Endothelial cell of umbilical vein (primary cell): Measurements from ENCODE around the gene PFKFB3. TPM values are rescaled to one million over a fixed set of nuclear protein-coding genes. Genes with fewer than 3 reads are reported as not detected.

Experiments used
- BruUV-seq: library from RNA; stranded (reverse); fragments of 400-500 nt; replicated peaks from 2 replicates; lab custom pipeline; 2021; lab: Mats Ljungman, UMichigan
- CTCF ChIA-PET: fragments of 300-600, 350-600 bp; sonication (Branson Sonifier 250); formaldehyde crosslinking; loops from one replicate; lab custom pipeline; 2021; ENCODE audit warnings: antibody characterized with exemption, inconsistent platforms; lab: Charles Lee
- POLR2A ChIA-PET: fragments of 300-600, 350-600 bp; sonication (Branson Sonifier 250); formaldehyde crosslinking; loops from one replicate; lab custom pipeline; 2021; ENCODE audit warnings: antibody characterized with exemption, inconsistent platforms; lab: Charles Lee
- DNase-seq: peaks from one replicate; pipeline ENCODE4 v3.0.0-alpha.2; 2011; ENCODE audit warnings: low read depth, low spot score
- FAIRE-seq: peaks from 2 replicates; lab custom pipeline; 2011; peaks lifted over from hg19 to GRCh38; lab: Jason Lieb, UNC
- H2AFZ ChIP-seq: 2 replicates; pipeline ENCODE4 v1.6.0; 2012; ENCODE audit warnings: low read depth, low read length, control low read depth, inconsistent platforms
- H3K27ac ChIP-seq: 2 replicates; pipeline ENCODE4 v1.5.1; 2011; ENCODE audit warnings: low read depth, mild to moderate bottlenecking, control low read depth, low read length, moderate library complexity; ENCODE audit not compliant: insufficient read depth
- H3K27me3 ChIP-seq, 2 experiments: 2 replicates each; pipeline versions ENCODE4 v1.6.0 to v1.6.1; 2011; ENCODE audit warnings: low read length in 2 of 2, mixed read lengths in 1 of 2; ENCODE audit not compliant: control insufficient read depth in 2 of 2, insufficient read depth in 2 of 2
- H3K36me3 ChIP-seq, 2 experiments: 2 replicates in 1 of 2; 3 replicates in 1 of 2; pipeline ENCODE4 v1.5.1; 2011; ENCODE audit warnings: low read length in 2 of 2, mild to moderate bottlenecking in 1 of 2, moderate library complexity in 1 of 2; ENCODE audit not compliant: control insufficient read depth in 2 of 2, insufficient read depth in 2 of 2; ENCODE audit errors: extremely low read depth in 1 of 2
- H3K4me1 ChIP-seq: 3 replicates; pipeline ENCODE4 v1.5.1; 2011; ENCODE audit warnings: mild to moderate bottlenecking, low read length; ENCODE audit not compliant: control insufficient read depth, insufficient read depth; ENCODE audit errors: extremely low read depth
- H3K4me2 ChIP-seq: 2 replicates; pipeline ENCODE4 v1.6.1; 2011; ENCODE audit warnings: low read length, control low read depth, mixed read lengths; ENCODE audit not compliant: insufficient read depth
- H3K4me3 ChIP-seq, 3 experiments: fragments of 200-600 bp in 1 of 3; sonication (generic), shearing (Covaris generic) in 1 of 3; replicated peaks in 1 of 3; 2 replicates each; pipeline ENCODE4 v1.5.1; 2011 to 2016; ENCODE audit warnings: control low read depth in 3 of 3, low read length in 3 of 3, mild to moderate bottlenecking in 2 of 3, inconsistent platforms in 1 of 3, low read depth in 1 of 3, moderate library complexity in 1 of 3; ENCODE audit not compliant: insufficient read depth in 1 of 3
- H3K79me2 ChIP-seq: 2 replicates; pipeline ENCODE4 v1.6.0; 2012; ENCODE audit warnings: low read length, inconsistent platforms; ENCODE audit not compliant: control insufficient read depth, insufficient read depth
- H3K9ac ChIP-seq: replicated peaks from 2 replicates; pipeline ENCODE3; 2011; ENCODE audit warnings: low read length, control low read depth; ENCODE audit not compliant: insufficient read depth; ENCODE audit errors: extremely low read depth
- H3K9me1 ChIP-seq: replicated peaks from 3 replicates; pipeline ENCODE4 v1.6.0; 2011; ENCODE audit warnings: mild to moderate bottlenecking, low read length; ENCODE audit not compliant: control insufficient read depth, insufficient read depth; ENCODE audit errors: extremely low read depth
- H3K9me3 ChIP-seq: replicated peaks from 2 replicates; pipeline ENCODE4 v1.5.1; 2012; ENCODE audit warnings: low read length, inconsistent platforms; ENCODE audit not compliant: control insufficient read depth, insufficient read depth
- H4K20me1 ChIP-seq: replicated peaks from 2 replicates; pipeline ENCODE3; 2011; ENCODE audit warnings: mild to moderate bottlenecking, low read length; ENCODE audit not compliant: control insufficient read depth, insufficient read depth; ENCODE audit errors: extremely low read depth
- CTCF ChIP-seq, 2 donors: IDR thresholded peaks; 1 replicate in 1 of 2; 2 replicates in 1 of 2; pipeline ENCODE4 v1.5.1; 2011; ENCODE audit warnings: low read length in 2 of 2, mild to moderate bottlenecking in 2 of 2, moderate library complexity in 2 of 2, control low read depth in 1 of 2, inconsistent platforms in 1 of 2, low read depth in 1 of 2; ENCODE audit not compliant: insufficient read depth in 1 of 2; ENCODE audit errors: extremely low read depth in 1 of 2
- EZH2 ChIP-seq: IDR thresholded peaks from 2 replicates; pipeline ENCODE4 v1.6.1; 2012; ENCODE audit warnings: borderline replicate concordance, low read depth, mild to moderate bottlenecking, moderate library complexity, low read length, inconsistent platforms; ENCODE audit not compliant: severe bottlenecking
- FOS ChIP-seq: IDR thresholded peaks from 2 replicates; pipeline ENCODE4 v1.6.1; 2011; ENCODE audit warnings: mild to moderate bottlenecking, low read length, moderate library complexity, borderline replicate concordance; ENCODE audit not compliant: insufficient read depth
- GATA2 ChIP-seq: IDR thresholded peaks from 2 replicates; pipeline ENCODE4 v1.7.0; 2011; ENCODE audit warnings: low read depth, mild to moderate bottlenecking, moderate library complexity, mixed read lengths, low read length; ENCODE audit not compliant: insufficient read length, insufficient read depth
- JUN ChIP-seq: IDR thresholded peaks from 2 replicates; pipeline ENCODE4 v1.6.1; 2011; ENCODE audit warnings: borderline replicate concordance, low read depth; ENCODE audit not compliant: insufficient read length, insufficient read depth
- MAX ChIP-seq: IDR thresholded peaks from 2 replicates; pipeline ENCODE4 v1.6.1; 2011; ENCODE audit not compliant: insufficient read depth, insufficient read length
- POLR2A ChIP-seq: IDR thresholded peaks from 2 replicates; pipeline ENCODE4 v1.6.1; 2012; ENCODE audit warnings: low read depth, mild to moderate bottlenecking, control low read depth, low read length
- POLR2AphosphoS5 ChIP-seq: IDR thresholded peaks from 2 replicates; pipeline ENCODE4 v1.6.1; 2012; ENCODE audit warnings: low read depth, mild to moderate bottlenecking, control low read depth, low read length, moderate library complexity; ENCODE audit not compliant: insufficient read depth
- dilution Hi-C: fragments of 300-500 bp; cut with MboI; formaldehyde crosslinking; loops from one replicate; pipeline ENCODE4 v1.15.0; 2019; ENCODE audit warnings: low sequenced_read_pairs; ENCODE audit not compliant: extremely low pct_ligation_motif_present
- intact Hi-C: fragments of 100-400 bp; cut with micrococcal nuclease; formaldehyde crosslinking; loops from one replicate; pipeline ENCODE4 v1.10.0; 2022
- polyA plus RNA-seq, 4 experiments: library from polyadenylated mRNA; depleted of rRNA in 3 of 4; stranded (reverse) in 3 of 4; unstranded in 1 of 4; fragments of >200 nt; gene quantifications; 2 replicates each; pipeline versions ENCODE4 v1.2.1 to v1.2.3, GENCODE V29; 2011 to 2012; ENCODE audit warnings: missing spikeins in 1 of 4
- total RNA-seq: library from RNA; stranded (reverse); gene quantifications from 2 replicates; pipeline ENCODE4 v1.2.3, GENCODE V29; 2021

Gene PFKFB3
- total and polyA plus RNA-seq, 2 donors (not counting 3 experiments of a cell fraction or from before 2014, with no cell fraction given): 15.8 to 33.7 TPM

- intact Hi-C loops (no loop called here), dilution Hi-C loops (no loop called here)
- CTCF ChIA-PET: interaction anchor here (1.2 to 1.7 kb wide), 3 partner anchors 17 to 177 kb away, joined by 3 to 8 read pairs (median 4); partner anchors contain the start of gene PFKFB3
- no TSS peak for BruUV-seq
- Histone ChIP-seq H3K9ac (no peak overlapping the region), H2AFZ (no peak overlapping the region), H3K4me1 (peaks cover 14% of the 10 kb centered on the region), H3K9me1 (no peaks in the 10 kb centered on the region), H3K4me2 (no peak overlapping the region), H3K36me3 (peaks cover 3 to 52% of the 10 kb centered on the region in 2 experiments), H3K9me3 (no peaks in the 10 kb centered on the region), H3K27ac (no peak overlapping the region), H3K4me3 (no peak overlapping the region), H3K27me3 (no peaks in the 10 kb centered on the region), H4K20me1 (no peaks in the 10 kb centered on the region), H3K79me2 (no peaks in the 10 kb centered on the region)
- POLR2A ChIA-PET: no interaction called here
- DNase-seq (no peak), FAIRE-seq (no peak)
- TF ChIP-seq POLR2A (no peak), CTCF (IDR thresholded peaks at IDR 0.05; ENCODE audit: extremely low read depth in 1 of 2, insufficient read depth in 1 of 2, low read depth in 1 of 2, low read length in 2 of 2) (no peak), JUN (no peak), POLR2AphosphoS5 (no peak), MAX (no peak), GATA2 (no peak), FOS (no peak), EZH2 (no peak)
Observed at GRCh38 chr10:6224781-6225180, 22.0 kb downstream of the PFKFB3 start.
